Retina (tissue), 1 donor: ENCODE results near the gene PLIN4.

ENCODE experiments used
- DNase-seq: peaks from one replicate; pipeline ENCODE4 v3.0.0-alpha.2; 2016

The PLIN4 gene

GRCh38 chr19:4453232-4454179 is 64.8 kb downstream of the PLIN4 start:
- no peak for DNase-seq

- no peak for DNase-seq
Observed at GRCh38 chr19:4452230-4452990, 65.9 kb downstream of the PLIN4 start.
